Central memory CD8-positive, alpha-beta T cell (primary cell): ENCODE measurements around the gene CSRP1.
"Not testable (repeated sequence)": the region's sequence is repeated elsewhere in the genome, so short reads cannot be mapped to it uniquely, and the experiment has no call there.

Experiments
- ATAC-seq: fragments of 150-1000 bp; cut with Tn5 transposase; replicated peaks from 2 replicates; pipeline ENCODE4 v1.10.0; 2022; ENCODE audit warnings: mild to moderate bottlenecking, moderate FRiP score, moderate number of reproducible peaks; ENCODE audit not compliant: poor library complexity, severe bottlenecking; ENCODE audit errors: extremely low read depth
- DNase-seq, 2 donors: peaks; one replicate each; pipeline ENCODE4 v3.0.0; 2021; ENCODE audit warnings: low spot score in 2 of 2
- H3K27ac Mint-ChIP-seq: one replicate; pipeline ENCODE4 v1.8.0; 2022; ENCODE audit warnings: low read depth, mild to moderate bottlenecking, moderate library complexity, mixed read lengths
- H3K27me3 Mint-ChIP-seq: one replicate; pipeline ENCODE4 v1.8.0; 2022; ENCODE audit warnings: mixed read lengths
- H3K36me3 Mint-ChIP-seq: one replicate; pipeline ENCODE4 v1.8.0; 2022; ENCODE audit warnings: mild to moderate bottlenecking, moderate library complexity, mixed read lengths; ENCODE audit not compliant: insufficient read depth
- H3K4me1 Mint-ChIP-seq: one replicate; pipeline ENCODE4 v1.8.0; 2022; ENCODE audit warnings: mixed read lengths
- H3K4me3 Mint-ChIP-seq: one replicate; pipeline ENCODE4 v1.8.0; 2022; ENCODE audit warnings: mild to moderate bottlenecking, moderate library complexity, mixed read lengths
- H3K9me3 Mint-ChIP-seq: one replicate; pipeline ENCODE4 v1.8.0; 2022; ENCODE audit warnings: mixed read lengths

Gene CSRP1

DNA sequence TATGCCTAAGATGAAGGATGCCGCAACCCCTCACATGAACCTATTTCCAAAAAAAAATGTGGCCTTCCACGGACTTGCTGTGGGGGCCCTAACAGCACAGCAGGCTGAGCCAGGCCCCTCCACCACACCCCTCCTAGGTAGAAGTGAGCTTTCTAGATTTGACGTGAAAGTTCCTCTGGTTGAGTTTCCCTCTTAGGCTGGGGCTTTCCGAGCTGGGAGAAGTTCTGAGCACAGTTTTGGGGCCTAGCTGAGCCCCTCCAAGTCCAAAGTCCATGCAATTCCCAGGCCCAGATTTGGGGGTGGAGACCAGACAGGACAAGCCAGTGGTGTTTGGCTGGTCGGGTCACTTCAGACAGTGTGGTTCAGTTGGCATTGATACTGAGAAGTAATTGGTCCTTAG, 24.2 kb downstream of the CSRP1 start:
- H3K4me1 Mint-ChIP-seq, result peaks cover 18% of the 10 kb centered on the region
- ATAC-seq, result no peak
- H3K27me3 Mint-ChIP-seq, result peaks cover 25% of the 10 kb centered on the region
- H3K4me3 Mint-ChIP-seq, result peak overlapping the region; percentile 63
- H3K36me3 Mint-ChIP-seq, result peaks cover 4% of the 10 kb centered on the region
- no peaks in the 10 kb centered on the region for H3K9me3 Mint-ChIP-seq
- DNase-seq, result no peak
- H3K27ac Mint-ChIP-seq, result no peak overlapping the region

DNA sequence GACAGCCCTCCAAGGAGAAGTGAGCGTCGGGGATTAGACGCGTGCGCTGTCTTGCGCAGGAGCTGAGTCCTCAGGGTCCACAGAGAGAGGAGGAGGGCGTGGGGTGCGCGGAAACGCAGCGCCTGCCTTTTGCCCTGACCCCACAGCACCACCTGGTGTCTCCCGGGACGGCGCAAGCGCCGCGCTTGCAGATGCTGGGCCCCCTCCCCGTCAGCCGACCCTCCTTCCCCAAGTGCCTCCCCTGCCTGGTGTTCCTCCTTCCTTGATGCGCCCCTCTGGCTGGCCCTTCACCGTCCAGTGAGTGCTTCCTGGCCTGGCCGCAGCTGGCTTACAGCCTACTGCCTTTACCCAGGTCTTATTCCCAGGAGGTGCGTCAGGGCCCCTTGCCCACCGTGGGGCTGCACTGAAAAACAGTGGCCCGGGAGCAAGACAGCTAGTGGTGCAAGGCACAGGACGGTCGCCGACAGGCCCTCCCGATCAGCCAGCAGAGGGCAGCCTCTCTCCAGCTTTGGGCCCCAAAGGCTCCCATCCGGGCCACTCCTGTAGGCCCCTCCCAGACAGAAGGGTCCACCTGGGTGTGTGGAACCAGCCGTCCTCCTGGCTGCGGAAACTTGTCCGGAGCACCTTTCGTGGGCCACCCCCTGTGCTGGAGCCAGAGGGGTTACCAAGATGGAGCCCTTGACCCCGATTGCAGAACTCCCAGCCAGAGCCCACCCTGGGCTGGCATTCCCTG, 25.0 kb downstream of the CSRP1 start:
- ATAC-seq (peak; percentile 82), DNase-seq (peak; percentile 63 to 70)
- Mint-ChIP-seq H3K27me3 (peaks cover 33% of the 10 kb centered on the region), H3K4me3 (peak overlapping the region; percentile 63), H3K4me1 (peaks cover 18% of the 10 kb centered on the region), H3K36me3 (peaks cover 4% of the 10 kb centered on the region), H3K9me3 (no peaks in the 10 kb centered on the region), H3K27ac (no peak overlapping the region)

DNA sequence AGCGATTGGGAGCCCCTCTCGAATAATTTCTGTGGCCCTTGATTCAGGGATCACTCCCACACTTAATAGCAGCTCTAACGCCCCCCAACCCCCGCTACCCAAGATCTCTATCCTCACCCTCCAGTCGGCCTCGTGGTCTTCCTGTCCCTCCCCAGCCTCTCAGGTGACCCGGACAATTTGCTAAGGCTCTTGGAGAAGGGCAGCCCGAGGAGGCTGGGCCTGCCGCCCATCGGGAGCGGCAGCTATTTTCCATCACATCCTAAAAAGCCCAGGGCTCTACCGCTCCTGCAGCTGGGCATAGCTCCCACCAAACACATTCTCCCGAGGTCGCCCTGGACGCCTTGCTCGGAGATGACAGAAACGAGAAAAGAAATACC, 25.9 kb downstream of the CSRP1 start:
- DNase-seq, result no peak
- Mint-ChIP-seq H3K9me3 (no peaks in the 10 kb centered on the region), H3K27ac (peak overlapping the region; percentile 16), H3K27me3 (peaks cover 42% of the 10 kb centered on the region), H3K36me3 (peaks cover 4% of the 10 kb centered on the region), H3K4me3 (peak overlapping the region; percentile 63), H3K4me1 (peaks cover 18% of the 10 kb centered on the region)
- ATAC-seq, result no peak

- Mint-ChIP-seq H3K9me3 (no peaks in the 10 kb centered on the region), H3K36me3 (peaks cover 4% of the 10 kb centered on the region), H3K27me3 (peaks cover 43% of the 10 kb centered on the region), H3K4me3 (peak overlapping the region; percentile 63), H3K4me1 (peaks cover 18% of the 10 kb centered on the region), H3K27ac (peak overlapping the region; percentile 16)
- ATAC-seq (peak; percentile 33), DNase-seq (no peak)
Measured at GRCh38 chr1:201480231-201481003, 26.5 kb downstream of the CSRP1 start.

GRCh38 chr1:201479201-201479730, 27.7 kb downstream of the CSRP1 start:
- Mint-ChIP-seq H3K27ac (no peak overlapping the region), H3K27me3 (peaks cover 46% of the 10 kb centered on the region), H3K9me3 (no peaks in the 10 kb centered on the region), H3K4me1 (peaks cover 18% of the 10 kb centered on the region), H3K4me3 (no peak overlapping the region), H3K36me3 (no peaks in the 10 kb centered on the region)
- DNase-seq, result no peak
- no peak for ATAC-seq

- H3K9me3 Mint-ChIP-seq, DNase-seq, ATAC-seq, H3K36me3 Mint-ChIP-seq, H3K27ac Mint-ChIP-seq, H3K4me3 Mint-ChIP-seq: not testable (repeated sequence)
- peaks cover 18% of the 10 kb centered on the region for H3K4me1 Mint-ChIP-seq
- peaks cover 52% of the 10 kb centered on the region for H3K27me3 Mint-ChIP-seq
Measured at GRCh38 chr1:201478666-201479065, 28.3 kb downstream of the CSRP1 start.

DNA sequence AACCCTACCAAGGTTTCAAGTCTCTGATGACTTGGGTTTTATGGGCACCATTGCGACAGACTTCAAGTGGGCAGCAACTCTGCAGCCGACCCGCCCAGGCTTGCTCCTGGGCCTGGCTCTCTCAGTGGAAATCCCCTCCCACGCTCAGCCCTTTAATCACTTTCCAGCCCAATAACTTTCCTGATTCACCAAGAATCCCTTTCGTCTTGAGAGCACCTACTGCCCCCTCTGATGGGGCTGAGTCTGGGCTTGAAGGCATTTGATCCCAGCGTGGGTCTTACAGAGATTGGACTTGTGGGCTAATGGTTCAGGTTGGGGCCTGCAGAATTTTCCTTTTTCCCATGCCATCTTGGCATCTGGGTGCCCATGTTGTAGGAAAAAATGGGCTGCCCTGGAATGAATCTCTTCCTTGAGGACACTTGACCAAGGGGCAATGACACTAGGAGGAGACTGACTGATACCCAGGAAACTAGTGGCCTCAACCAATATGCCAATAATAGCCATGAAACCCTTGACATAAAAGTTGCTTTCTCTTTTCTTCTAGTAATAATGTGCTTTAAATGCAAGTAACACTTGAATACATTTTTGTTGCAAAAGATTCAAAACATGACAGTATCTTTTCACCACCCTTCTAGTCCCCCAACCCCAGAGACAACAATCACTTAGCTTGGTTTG, 30.1 kb downstream of the CSRP1 start:
- peaks cover 68% of the 10 kb centered on the region for H3K27me3 Mint-ChIP-seq
- no peaks in the 10 kb centered on the region for H3K9me3 Mint-ChIP-seq
- no peak overlapping the region for H3K4me3 Mint-ChIP-seq
- H3K4me1 Mint-ChIP-seq, result peaks cover 10% of the 10 kb centered on the region
- H3K36me3 Mint-ChIP-seq, result no peaks in the 10 kb centered on the region
- ATAC-seq, result no peak
- DNase-seq, result no peak
- no peak overlapping the region for H3K27ac Mint-ChIP-seq

DNA sequence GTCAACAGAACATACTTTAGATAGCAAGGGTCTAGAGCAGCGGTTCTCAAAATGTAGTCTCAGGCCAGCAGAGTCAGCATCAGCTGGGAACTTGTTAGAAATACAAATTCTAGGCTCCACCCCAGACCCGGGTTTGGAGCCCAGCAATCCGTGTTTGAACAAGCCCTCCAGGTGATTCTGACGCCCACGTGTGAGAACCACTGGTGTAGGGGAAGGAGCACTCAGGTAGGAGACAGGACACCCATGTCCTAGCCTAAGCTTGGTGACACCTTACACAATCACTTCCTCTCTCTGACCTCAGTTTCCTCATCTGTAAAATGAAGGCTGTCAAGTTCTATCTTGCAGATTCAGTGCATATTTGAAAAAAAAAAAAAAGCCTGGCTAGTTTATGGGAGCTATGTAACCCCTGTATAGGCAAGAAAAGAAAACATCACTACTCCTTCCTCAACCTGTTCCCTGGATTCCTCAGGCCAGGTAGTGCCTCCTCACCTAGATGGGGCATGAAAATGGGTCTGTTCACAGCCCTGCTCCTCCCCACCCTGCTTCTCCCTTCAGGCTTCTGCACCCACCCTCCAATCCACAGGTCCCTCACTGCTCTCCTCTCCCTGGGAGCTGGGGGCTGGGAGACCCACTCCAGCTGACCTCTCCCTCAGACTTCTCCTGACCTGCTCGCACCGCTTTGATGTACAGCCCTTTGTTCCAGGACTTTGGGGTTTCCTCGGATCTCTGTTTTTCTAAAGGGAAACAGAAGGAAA, 30.8 kb downstream of the CSRP1 start:
- no peak for ATAC-seq
- no peak overlapping the region for H3K27ac Mint-ChIP-seq
- no peak for DNase-seq
- H3K27me3 Mint-ChIP-seq, result peaks cover 68% of the 10 kb centered on the region
- H3K36me3 Mint-ChIP-seq, result no peaks in the 10 kb centered on the region
- H3K4me3 Mint-ChIP-seq, result no peak overlapping the region
- no peaks in the 10 kb centered on the region for H3K9me3 Mint-ChIP-seq
- peaks cover 5% of the 10 kb centered on the region for H3K4me1 Mint-ChIP-seq

- Mint-ChIP-seq H3K27ac (no peak overlapping the region), H3K4me1 (no peaks in the 10 kb centered on the region), H3K4me3 (no peak overlapping the region), H3K9me3 (no peaks in the 10 kb centered on the region), H3K27me3 (peaks cover 68% of the 10 kb centered on the region), H3K36me3 (no peaks in the 10 kb centered on the region)
- ATAC-seq, result no peak
- DNase-seq, result no peak
Measured at GRCh38 chr1:201475130-201475529, 31.8 kb downstream of the CSRP1 start.

- ATAC-seq (no peak), DNase-seq (no peak)
- Mint-ChIP-seq H3K27me3 (peaks cover 72% of the 10 kb centered on the region), H3K4me1 (no peaks in the 10 kb centered on the region), H3K27ac (no peak overlapping the region), H3K36me3 (no peaks in the 10 kb centered on the region), H3K9me3 (no peaks in the 10 kb centered on the region), H3K4me3 (no peak overlapping the region)
Measured at GRCh38 chr1:201473296-201473695, 33.6 kb downstream of the CSRP1 start.

- not testable (repeated sequence) for H3K9me3 Mint-ChIP-seq, ATAC-seq, H3K4me1 Mint-ChIP-seq, H3K36me3 Mint-ChIP-seq, H3K4me3 Mint-ChIP-seq, DNase-seq
- Mint-ChIP-seq H3K27me3 (peaks cover 78% of the 10 kb centered on the region), H3K27ac (peak overlapping the region; percentile 14)
Measured at GRCh38 chr1:201472321-201472720, 34.6 kb downstream of the CSRP1 start.

DNA sequence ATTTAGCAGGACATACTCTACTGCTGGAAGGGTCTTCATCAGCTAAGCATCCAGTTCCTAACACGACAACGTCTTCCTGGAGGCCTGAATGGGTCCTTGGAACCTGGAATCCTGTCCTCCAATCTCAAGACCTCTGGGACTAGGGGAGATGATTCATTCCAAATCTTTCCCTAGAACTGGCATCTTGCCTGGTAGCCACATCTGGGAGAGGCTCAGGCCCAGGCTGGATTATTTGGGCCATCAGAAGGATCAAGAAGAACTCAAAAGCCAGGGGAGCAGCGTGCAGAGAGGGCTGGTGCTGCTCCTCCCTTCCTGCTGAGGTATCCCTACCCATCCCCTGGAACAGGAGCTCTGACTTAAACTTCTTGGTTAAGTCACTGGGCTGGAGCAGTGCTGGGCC, 35.2 kb downstream of the CSRP1 start:
- no peaks in the 10 kb centered on the region for H3K36me3 Mint-ChIP-seq
- H3K4me1 Mint-ChIP-seq, result no peaks in the 10 kb centered on the region

More for the DNA sequence above, 35.2 kb downstream of the CSRP1 start:
- Mint-ChIP-seq H3K27me3 (peaks cover 74% of the 10 kb centered on the region), H3K9me3 (no peaks in the 10 kb centered on the region), H3K4me3 (no peak overlapping the region), H3K27ac (no peak overlapping the region)
- no peak for ATAC-seq
- no peak for DNase-seq
